ENCODE results near the gene CCSER2.

GRCh38 chr10:84565881-84566582 lies 237.6 kb downstream of the CCSER2 start:
- no peak for TF ChIP-seq TOX (CRISPR knock-in tag; IDR thresholded peaks at IDR 0.05; ENCODE audit: borderline replicate concordance)
- no peak for TF ChIP-seq TCF4 (CRISPR knock-in tag; IDR thresholded peaks at IDR 0.05; ENCODE audit: borderline replicate concordance)
- no peak for TF ChIP-seq ZC3H10 (CRISPR knock-in tag; IDR thresholded peaks at IDR 0.05)
- no peak for TF ChIP-seq CSRNP3 (CRISPR knock-in tag; IDR thresholded peaks at IDR 0.05)

Measured in SK-N-SH treated with all-trans-retinoic acid at 6 μM for 48 hours (cell line).